ENCODE results near the gene LDB2. TPM values are rescaled to one million over a fixed set of nuclear protein-coding genes. Genes with fewer than 3 reads are reported as not detected.

The LDB2 gene
- total and polyA plus RNA-seq, 4 donors, result 11.0 to 128 (median 55.7) TPM

GRCh38 chr4:16466581-16466980 is 431.9 kb downstream of the LDB2 start:
- intact Hi-C loops (cut with DNase I), result no loop called here
- Histone ChIP-seq H3K36me3 (ENCODE audit: control insufficient read depth in 1 of 2, insufficient read depth in 2 of 2, low read length in 1 of 2) (no peaks in the 10 kb centered on the region), H3K27me3 (ENCODE audit: control insufficient read depth in 1 of 2, insufficient read depth in 2 of 2, low read length in 1 of 2) (no peaks in the 10 kb centered on the region), H3K4me1 (ENCODE audit: control insufficient read depth in 1 of 2, insufficient read depth in 2 of 2, low read length in 2 of 2) (no peaks in the 10 kb centered on the region), H3K27ac (ENCODE audit: low read depth in 1 of 2, low read length in 2 of 2) (no peak overlapping the region), H3K9me3 (ENCODE audit: control insufficient read depth, low read length) (peaks cover 1% of the 10 kb centered on the region), H3K4me3 (ENCODE audit: low read length in 2 of 2) (no peak overlapping the region)
- no peak for ATAC-seq (ENCODE audit: low FRiP score)
- WGBS, 2 donors, result 56 to 75% methylated on average over 1 of the region's 1 CpG
- DNase-seq, result no peak

GRCh38 chr4:16464651-16465050 is 433.8 kb downstream of the LDB2 start:
- DNase-seq, result no peak
- peaks cover 1% of the 10 kb centered on the region for H3K9me3 ChIP-seq (ENCODE audit: control insufficient read depth, low read length)
- intact Hi-C loops (cut with DNase I), result no loop called here
- 63 to 68% methylated on average over 2 of the region's 2 CpGs for WGBS, 2 donors
- no peaks in the 10 kb centered on the region for H3K27me3 ChIP-seq (ENCODE audit: control insufficient read depth in 1 of 2, insufficient read depth in 2 of 2, low read length in 1 of 2)
- H3K4me1 ChIP-seq (ENCODE audit: control insufficient read depth in 1 of 2, insufficient read depth in 2 of 2, low read length in 2 of 2), result no peaks in the 10 kb centered on the region
- H3K27ac ChIP-seq (ENCODE audit: low read depth in 1 of 2, low read length in 2 of 2), result no peak overlapping the region
- no peak overlapping the region for H3K4me3 ChIP-seq (ENCODE audit: low read length in 2 of 2)
- ATAC-seq (ENCODE audit: low FRiP score), result no peak
- no peaks in the 10 kb centered on the region for H3K36me3 ChIP-seq (ENCODE audit: control insufficient read depth in 1 of 2, insufficient read depth in 2 of 2, low read length in 1 of 2)

DNA sequence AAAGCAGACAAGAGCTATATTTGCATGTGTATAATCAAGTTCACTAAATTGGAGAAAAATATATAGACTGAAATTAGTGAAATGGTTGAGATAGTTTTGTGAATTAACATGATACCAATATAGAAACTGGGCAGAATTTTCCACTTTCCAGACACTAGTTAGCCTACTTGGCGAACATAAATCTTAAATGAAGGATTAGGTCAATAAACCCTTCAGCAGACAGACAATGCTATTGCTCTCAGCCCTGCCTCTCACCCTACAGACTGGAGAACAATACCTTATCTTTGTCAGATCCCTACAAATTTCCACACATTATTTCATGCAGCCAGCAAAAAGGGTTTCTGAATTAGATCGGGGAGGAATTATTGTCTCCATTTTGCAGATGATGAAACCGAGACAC is 435.8 kb downstream of the LDB2 start:
- Histone ChIP-seq H3K9me3 (ENCODE audit: control insufficient read depth, low read length) (peaks cover 7% of the 10 kb centered on the region), H3K4me1 (ENCODE audit: control insufficient read depth in 1 of 2, insufficient read depth in 2 of 2, low read length in 2 of 2) (no peaks in the 10 kb centered on the region), H3K36me3 (ENCODE audit: control insufficient read depth in 1 of 2, insufficient read depth in 2 of 2, low read length in 1 of 2) (no peaks in the 10 kb centered on the region), H3K27me3 (ENCODE audit: control insufficient read depth in 1 of 2, insufficient read depth in 2 of 2, low read length in 1 of 2) (no peaks in the 10 kb centered on the region), H3K4me3 (ENCODE audit: low read length in 2 of 2) (no peak overlapping the region), H3K27ac (ENCODE audit: low read depth in 1 of 2, low read length in 2 of 2) (no peak overlapping the region)
- ATAC-seq (ENCODE audit: low FRiP score), result no peak
- 91 to 95% methylated on average over 3 of the region's 3 CpGs for WGBS, 2 donors
- DNase-seq, result no peak
- intact Hi-C loops (cut with DNase I), result no loop called here

DNA sequence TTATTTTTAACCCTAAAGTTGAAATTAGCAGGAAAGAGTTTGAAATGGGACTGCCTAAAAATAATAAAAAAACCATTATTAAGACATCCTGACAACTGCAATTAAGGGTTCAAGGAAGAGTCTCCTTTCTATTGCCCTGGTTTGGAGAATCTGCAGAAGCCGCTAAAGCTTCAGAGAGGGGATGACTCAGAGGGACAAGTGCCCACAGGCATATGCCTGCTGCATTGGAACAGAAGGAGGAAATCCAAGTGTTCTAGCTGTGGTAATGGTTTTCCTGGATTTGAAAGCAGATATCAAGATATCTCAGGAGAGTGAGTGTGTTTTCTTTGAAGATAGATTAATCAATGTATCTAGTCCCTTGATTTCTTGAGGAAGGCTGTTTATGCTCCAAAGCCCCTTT is 437.1 kb downstream of the LDB2 start:
- DNase-seq (no peak), ATAC-seq (ENCODE audit: low FRiP score) (no peak)
- Histone ChIP-seq H3K36me3 (ENCODE audit: control insufficient read depth in 1 of 2, insufficient read depth in 2 of 2, low read length in 1 of 2) (no peaks in the 10 kb centered on the region), H3K27ac (ENCODE audit: low read depth in 1 of 2, low read length in 2 of 2) (no peak overlapping the region), H3K9me3 (ENCODE audit: control insufficient read depth, low read length) (peaks cover 7% of the 10 kb centered on the region), H3K27me3 (ENCODE audit: control insufficient read depth in 1 of 2, insufficient read depth in 2 of 2, low read length in 1 of 2) (no peaks in the 10 kb centered on the region), H3K4me1 (ENCODE audit: control insufficient read depth in 1 of 2, insufficient read depth in 2 of 2, low read length in 2 of 2) (no peaks in the 10 kb centered on the region), H3K4me3 (ENCODE audit: low read length in 2 of 2) (no peak overlapping the region)
- WGBS, 2 donors, result 81 to 87% methylated on average over 1 of the region's 1 CpG
- intact Hi-C loops (cut with DNase I), result no loop called here

GRCh38 chr4:16457944-16458343 is 440.5 kb downstream of the LDB2 start:
- ATAC-seq (ENCODE audit: low FRiP score), result no peak
- WGBS, 2 donors, result 81 to 89% methylated on average over 4 of the region's 4 CpGs
- Histone ChIP-seq H3K36me3 (ENCODE audit: control insufficient read depth in 1 of 2, insufficient read depth in 2 of 2, low read length in 1 of 2) (no peaks in the 10 kb centered on the region), H3K4me3 (ENCODE audit: low read length in 2 of 2) (no peak overlapping the region), H3K4me1 (ENCODE audit: control insufficient read depth in 1 of 2, insufficient read depth in 2 of 2, low read length in 2 of 2) (no peaks in the 10 kb centered on the region), H3K27me3 (ENCODE audit: control insufficient read depth in 1 of 2, insufficient read depth in 2 of 2, low read length in 1 of 2) (no peaks in the 10 kb centered on the region), H3K27ac (ENCODE audit: low read depth in 1 of 2, low read length in 2 of 2) (no peak overlapping the region), H3K9me3 (ENCODE audit: control insufficient read depth, low read length) (peaks cover 6% of the 10 kb centered on the region)
- intact Hi-C loops (cut with DNase I), result no loop called here
- DNase-seq, result no peak
